Parathyroid adenoma (tissue), 2 donors: ENCODE data around the gene AP2A1.

Experiments
- H2AFZ ChIP-seq: fragments of 300-600 bp; sonication (generic); one replicate; pipeline ENCODE4 v1.7.0; 2017; ENCODE audit warnings: antibody characterized with exemption, mild to moderate bottlenecking
- H3K27ac ChIP-seq: fragments of 300-600 bp; sonication (generic); one replicate; pipeline ENCODE4 v1.7.0; 2017
- H3K27me3 ChIP-seq: fragments of 300-600 bp; sonication (generic); one replicate; pipeline ENCODE4 v1.7.0; 2017; ENCODE audit warnings: low read length; ENCODE audit not compliant: control insufficient read depth, insufficient read depth
- H3K36me3 ChIP-seq: fragments of 300-600 bp; sonication (generic); one replicate; pipeline ENCODE4 v1.7.0; 2017; ENCODE audit warnings: low read length; ENCODE audit not compliant: control insufficient read depth, insufficient read depth
- H3K4me1 ChIP-seq: fragments of 300-600 bp; sonication (generic); one replicate; pipeline ENCODE4 v1.7.0; 2017; ENCODE audit warnings: control low read depth
- H3K4me2 ChIP-seq: fragments of 300-600 bp; sonication (generic); one replicate; pipeline ENCODE4 v1.7.0; 2017; ENCODE audit warnings: low read length
- H3K4me3 ChIP-seq: fragments of 300-600 bp; sonication (generic); one replicate; pipeline ENCODE4 v1.7.0; 2017; ENCODE audit warnings: low read depth, low read length
- H3K79me2 ChIP-seq: fragments of 300-600 bp; sonication (generic); one replicate; pipeline ENCODE4 v1.7.0; 2017; ENCODE audit warnings: control low read depth
- H3K9ac ChIP-seq: fragments of 300-600 bp; sonication (generic); one replicate; pipeline ENCODE4 v1.7.0; 2017; ENCODE audit warnings: mild to moderate bottlenecking
- H3K9me3 ChIP-seq: fragments of 300-600 bp; sonication (generic); one replicate; pipeline ENCODE4 v1.7.0; 2017; ENCODE audit warnings: low read length; ENCODE audit not compliant: control insufficient read depth
- CTCF ChIP-seq: fragments of 300-600 bp; sonication (generic); IDR thresholded peaks from one replicate; pipeline ENCODE4 v1.7.0; 2017; ENCODE audit warnings: antibody characterized with exemption, mild to moderate bottlenecking
- donor health status: primary hyperparathyroidism.

AP2A1 gene

GRCh38 chr19:49773663-49774350 lies 7.0 kb downstream of the AP2A1 start:
- Histone ChIP-seq H2AFZ (no peak overlapping the region), H3K4me2 (no peak overlapping the region), H3K27ac (no peak overlapping the region)

GRCh38 chr19:49774969-49775368 lies 8.2 kb downstream of the AP2A1 start:
- no peak for TF ChIP-seq CTCF
- H3K4me1 ChIP-seq: no peaks in the 10 kb centered on the region
- H3K27ac ChIP-seq: no peak overlapping the region
- H3K9ac ChIP-seq: no peak overlapping the region
- H3K36me3 ChIP-seq: no peaks in the 10 kb centered on the region
- H3K9me3 ChIP-seq: no peaks in the 10 kb centered on the region
- no peak overlapping the region for H3K4me3 ChIP-seq
- no peaks in the 10 kb centered on the region for H3K27me3 ChIP-seq
- no peak overlapping the region for H2AFZ ChIP-seq
- peaks cover 46% of the 10 kb centered on the region for H3K79me2 ChIP-seq
- no peak overlapping the region for H3K4me2 ChIP-seq

More at GRCh38 chr19:49773663-49774350, 7.0 kb downstream of the AP2A1 start:
- H3K36me3 ChIP-seq: no peaks in the 10 kb centered on the region
- TF ChIP-seq CTCF: no peak
- H3K9me3 ChIP-seq: no peaks in the 10 kb centered on the region
- H3K27me3 ChIP-seq: no peaks in the 10 kb centered on the region
- no peak overlapping the region for H3K4me3 ChIP-seq
- no peak overlapping the region for H3K9ac ChIP-seq
- no peaks in the 10 kb centered on the region for H3K4me1 ChIP-seq
- H3K79me2 ChIP-seq: peaks cover 47% of the 10 kb centered on the region

- Histone ChIP-seq H3K4me2 (no peak overlapping the region), H3K9ac (no peak overlapping the region), H3K4me3 (no peak overlapping the region), H3K27me3 (no peaks in the 10 kb centered on the region), H3K79me2 (peaks cover 44% of the 10 kb centered on the region), H3K4me1 (no peaks in the 10 kb centered on the region), H2AFZ (no peak overlapping the region), H3K9me3 (no peaks in the 10 kb centered on the region), H3K27ac (no peak overlapping the region), H3K36me3 (no peaks in the 10 kb centered on the region)
- no peak for TF ChIP-seq CTCF
Measured at GRCh38 chr19:49775742-49776370, 9.1 kb downstream of the AP2A1 start.

GRCh38 chr19:49776371-49776764 lies 9.6 kb downstream of the AP2A1 start:
- Histone ChIP-seq H3K4me1 (no peaks in the 10 kb centered on the region), H3K9ac (no peak overlapping the region), H3K36me3 (no peaks in the 10 kb centered on the region), H3K27ac (no peak overlapping the region), H3K4me3 (no peak overlapping the region), H3K79me2 (peaks cover 47% of the 10 kb centered on the region), H3K4me2 (no peak overlapping the region), H3K9me3 (no peaks in the 10 kb centered on the region), H3K27me3 (no peaks in the 10 kb centered on the region), H2AFZ (no peak overlapping the region)
- no peak for TF ChIP-seq CTCF
